Stimulated activated CD8-positive, alpha-beta memory T cell treated with anti-CD3 and anti-CD28 coated beads, Interleukin-2, amount 100 ng/mL, for 1 hour (primary cell): ENCODE results near the gene PDE2A.

ENCODE experiments used
- DNase-seq, 2 donors: peaks; one replicate each; pipeline ENCODE4 v3.0.0-alpha.2; 2020; ENCODE audit warnings: low read depth in 2 of 2

The PDE2A gene

GRCh38 chr11:72704783-72705265, 30.6 kb upstream of the PDE2A start:
- no peak for DNase-seq

GRCh38 chr11:72704028-72704782, 30.0 kb upstream of the PDE2A start:
- no peak for DNase-seq

- no peak for DNase-seq
Measured at GRCh38 chr11:72703267-72704008, 29.2 kb upstream of the PDE2A start.

- DNase-seq: no peak
Measured at GRCh38 chr11:72702577-72703241, 28.5 kb upstream of the PDE2A start.

- no peak for DNase-seq
Measured at GRCh38 chr11:72702096-72702495, 27.9 kb upstream of the PDE2A start.

- no peak for DNase-seq
Measured at GRCh38 chr11:72701466-72701865, 27.2 kb upstream of the PDE2A start.

- DNase-seq: no peak
Measured at GRCh38 chr11:72700146-72700545, 25.9 kb upstream of the PDE2A start.

- no peak for DNase-seq
Measured at GRCh38 chr11:72697814-72698213, 23.6 kb upstream of the PDE2A start.

GRCh38 chr11:72696866-72697700, 22.9 kb upstream of the PDE2A start:
- no peak for DNase-seq

GRCh38 chr11:72695354-72695753, 21.1 kb upstream of the PDE2A start:
- DNase-seq: no peak

GRCh38 chr11:72693271-72693968, 19.2 kb upstream of the PDE2A start:
- no peak for DNase-seq

GRCh38 chr11:72692498-72693237, 18.4 kb upstream of the PDE2A start:
- DNase-seq: no peak

- no peak for DNase-seq
Measured at GRCh38 chr11:72690166-72690565, 15.9 kb upstream of the PDE2A start.

GRCh38 chr11:72688929-72689328, 14.7 kb upstream of the PDE2A start:
- DNase-seq: no peak

- no peak for DNase-seq
Measured at GRCh38 chr11:72688486-72688885, 14.3 kb upstream of the PDE2A start.

- DNase-seq: no peak
Measured at GRCh38 chr11:72687326-72687725, 13.1 kb upstream of the PDE2A start.

- DNase-seq: no peak
Measured at GRCh38 chr11:72686639-72687220, 12.5 kb upstream of the PDE2A start.

- DNase-seq: no peak
Measured at GRCh38 chr11:72685560-72686480, 11.6 kb upstream of the PDE2A start.
